MM.1S (cell line): Measurements from ENCODE around the gene RMI2.

Experiments used
- CTCF ChIP-seq: fragments of 300-600 bp; sonication (generic); IDR thresholded peaks from 2 replicates; pipeline ENCODE4 v1.5.1; 2016; ENCODE audit warnings: antibody characterized with exemption, low read length, mixed read lengths
- EZH2 ChIP-seq: fragments of 300-600 bp; sonication (generic); optimal IDR thresholded peaks from 2 replicates; pipeline ENCODE3; 2017; ENCODE audit warnings: low read depth, mild to moderate bottlenecking, antibody characterized with exemption, low read length, mixed read lengths
- EZH2phosphoT487 ChIP-seq: fragments of 300-600 bp; sonication (generic); IDR thresholded peaks from 2 replicates; pipeline ENCODE4 v1.6.1; 2018; ENCODE audit warnings: antibody characterized with exemption, low read length

- no peak for TF ChIP-seq CTCF
- TF ChIP-seq EZH2: no peak
- no peak for TF ChIP-seq EZH2phosphoT487
Observed at GRCh38 chr16:11383481-11384183, 38.4 kb downstream of the RMI2 start.
